RWPE2 (cell line): ENCODE measurements around the gene PACSIN2.

Experiments used
- ATAC-seq: fragments of 200-7000 bp; cut with Tn5 transposase; 3 replicates; pipeline ENCODE4 v1.9.1; 2021; ENCODE audit warnings: low read depth
- DNase-seq: peaks from one replicate; pipeline ENCODE4 v3.0.0-alpha.2; 2020; ENCODE audit warnings: low spot score
- H3K27ac ChIP-seq: fragments of 450-650 bp; 2 replicates; pipeline ENCODE4 v1.5.1; 2017; ENCODE audit warnings: mild to moderate bottlenecking; ENCODE audit not compliant: poor library complexity, severe bottlenecking
- H3K27me3 ChIP-seq: fragments of 250-450 bp; sonication (Bioruptor Pico); 2 replicates; pipeline ENCODE4 v1.5.1; 2021; ENCODE audit warnings: mild to moderate bottlenecking, moderate library complexity; ENCODE audit not compliant: insufficient read depth, poor library complexity, severe bottlenecking
- H3K36me3 ChIP-seq: fragments of 250-450 bp; sonication (Bioruptor Pico); 2 replicates; pipeline ENCODE4 v1.5.1; 2020; ENCODE audit warnings: low read depth, mild to moderate bottlenecking, moderate library complexity
- H3K4me1 ChIP-seq: fragments of 250-450 bp; sonication (Bioruptor Pico); 2 replicates; pipeline ENCODE4 v1.5.1; 2021; ENCODE audit warnings: mild to moderate bottlenecking, moderate library complexity; ENCODE audit not compliant: insufficient read depth, poor library complexity, severe bottlenecking
- H3K4me3 ChIP-seq: fragments of 250-450 bp; sonication (Bioruptor Pico); 2 replicates; pipeline ENCODE4 v1.5.1; 2021; ENCODE audit warnings: mild to moderate bottlenecking, moderate library complexity; ENCODE audit not compliant: severe bottlenecking
- H3K9me3 ChIP-seq: fragments of 250-450 bp; sonication (Bioruptor Pico); 2 replicates; pipeline ENCODE4 v1.5.1; 2021; ENCODE audit warnings: mild to moderate bottlenecking, moderate library complexity; ENCODE audit not compliant: severe bottlenecking
- TF ChIP-seq, protein P1 (sequence below): fragments of 450-650 bp; IDR thresholded peaks from one replicate; pipeline ENCODE4 v1.5.1; 2017; ENCODE audit warnings: mild to moderate bottlenecking, moderate library complexity; ENCODE audit not compliant: poor library complexity, severe bottlenecking

The PACSIN2 gene

DNA sequence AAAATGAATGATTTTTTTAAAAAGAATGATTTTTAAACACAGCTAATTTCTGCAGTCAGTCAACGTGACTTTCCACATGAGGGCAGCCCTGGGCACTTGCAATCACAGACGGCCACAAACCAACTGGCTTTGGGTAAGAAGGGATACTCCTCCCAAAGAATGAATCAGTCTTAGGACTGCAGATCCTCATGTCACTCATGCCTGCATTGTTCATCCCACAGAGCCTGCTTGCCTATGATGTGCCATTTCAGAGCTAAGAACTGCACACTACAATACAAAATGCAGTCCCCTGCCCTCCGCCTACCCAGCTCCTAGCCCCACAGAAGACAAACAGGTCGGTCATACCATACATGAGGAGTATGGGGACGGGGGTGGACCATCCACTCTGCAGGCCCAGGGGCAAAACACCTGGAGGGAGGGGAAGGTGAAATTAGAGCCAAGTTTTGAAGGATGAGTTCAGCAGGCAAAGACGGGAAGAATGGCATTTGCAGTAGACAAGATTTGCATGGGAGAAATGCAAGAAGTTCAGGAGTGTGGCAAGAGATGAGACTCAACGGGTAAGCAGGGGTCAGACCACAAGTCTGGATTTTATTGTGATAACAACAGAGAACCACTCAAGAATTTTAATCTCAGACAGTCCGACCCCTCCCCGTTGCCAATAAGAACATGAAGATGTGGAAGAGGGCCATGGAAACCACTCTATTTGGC lies 24.7 kb downstream of the PACSIN2 start:
- peaks cover 37% of the 10 kb centered on the region for H3K4me1 ChIP-seq
- H3K36me3 ChIP-seq, result 0 out of 2 replicates have a peak, but pooled peaks cover 5% of the 10 kb centered on the region
- DNase-seq (peak; percentile 81), ATAC-seq (peak; percentile 81)
- TF ChIP-seq, protein P1, sequence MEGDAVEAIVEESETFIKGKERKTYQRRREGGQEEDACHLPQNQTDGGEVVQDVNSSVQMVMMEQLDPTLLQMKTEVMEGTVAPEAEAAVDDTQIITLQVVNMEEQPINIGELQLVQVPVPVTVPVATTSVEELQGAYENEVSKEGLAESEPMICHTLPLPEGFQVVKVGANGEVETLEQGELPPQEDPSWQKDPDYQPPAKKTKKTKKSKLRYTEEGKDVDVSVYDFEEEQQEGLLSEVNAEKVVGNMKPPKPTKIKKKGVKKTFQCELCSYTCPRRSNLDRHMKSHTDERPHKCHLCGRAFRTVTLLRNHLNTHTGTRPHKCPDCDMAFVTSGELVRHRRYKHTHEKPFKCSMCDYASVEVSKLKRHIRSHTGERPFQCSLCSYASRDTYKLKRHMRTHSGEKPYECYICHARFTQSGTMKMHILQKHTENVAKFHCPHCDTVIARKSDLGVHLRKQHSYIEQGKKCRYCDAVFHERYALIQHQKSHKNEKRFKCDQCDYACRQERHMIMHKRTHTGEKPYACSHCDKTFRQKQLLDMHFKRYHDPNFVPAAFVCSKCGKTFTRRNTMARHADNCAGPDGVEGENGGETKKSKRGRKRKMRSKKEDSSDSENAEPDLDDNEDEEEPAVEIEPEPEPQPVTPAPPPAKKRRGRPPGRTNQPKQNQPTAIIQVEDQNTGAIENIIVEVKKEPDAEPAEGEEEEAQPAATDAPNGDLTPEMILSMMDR, result peak; percentile 82
- no peak overlapping the region for H3K4me3 ChIP-seq
- H3K27me3 ChIP-seq, result no peaks in the 10 kb centered on the region
- H3K9me3 ChIP-seq, result no peaks in the 10 kb centered on the region
- H3K27ac ChIP-seq, result peak overlapping the region; percentile 93

DNA sequence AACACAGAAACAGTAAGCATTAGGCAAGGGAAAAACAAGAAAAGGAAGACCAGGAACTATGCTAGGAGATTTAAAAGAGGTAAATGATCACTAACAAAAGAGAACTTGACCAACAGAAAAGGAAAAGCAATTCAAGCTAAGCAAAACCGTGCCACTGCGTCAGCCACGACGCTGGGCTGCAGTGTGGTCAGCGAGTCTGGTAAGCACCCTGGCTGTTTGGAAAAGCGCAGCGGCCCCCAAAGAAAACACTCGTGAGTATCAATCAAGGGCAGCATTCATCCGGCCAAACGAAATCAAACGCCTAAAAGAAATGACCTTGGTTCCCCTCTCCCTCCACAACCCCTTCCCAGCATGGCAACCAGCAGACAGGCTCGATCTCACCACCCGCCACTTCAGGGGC lies 28.8 kb downstream of the PACSIN2 start:
- TF ChIP-seq, protein P1, result no peak
- Histone ChIP-seq H3K36me3 (0 out of 2 replicates have a peak, but pooled peaks cover 5% of the 10 kb centered on the region), H3K4me1 (peaks cover 10% of the 10 kb centered on the region), H3K9me3 (no peaks in the 10 kb centered on the region), H3K27ac (no peak overlapping the region), H3K4me3 (no peak overlapping the region), H3K27me3 (no peaks in the 10 kb centered on the region)
- DNase-seq (no peak), ATAC-seq (no peak)

DNA sequence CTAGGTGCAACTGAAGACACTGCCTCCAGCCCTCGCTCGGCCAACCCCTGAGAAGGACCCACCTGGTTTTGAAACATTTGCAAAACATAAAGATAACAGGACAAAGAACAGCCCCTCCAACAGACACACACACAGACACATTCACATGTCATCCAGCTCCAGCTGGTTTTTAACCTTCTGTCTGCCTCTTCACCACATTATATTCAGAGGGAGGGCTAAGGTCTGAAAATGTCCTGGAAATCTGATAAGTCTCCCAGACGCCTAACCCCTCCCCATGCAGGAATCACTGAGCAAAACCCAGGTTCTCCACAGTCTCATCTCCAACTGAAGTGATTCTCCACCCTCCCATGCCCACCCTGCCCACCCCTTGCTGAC lies 29.4 kb downstream of the PACSIN2 start:
- Histone ChIP-seq H3K4me1 (peaks cover 4% of the 10 kb centered on the region), H3K27ac (no peak overlapping the region)
- TF ChIP-seq, protein P1, result no peak

DNA sequence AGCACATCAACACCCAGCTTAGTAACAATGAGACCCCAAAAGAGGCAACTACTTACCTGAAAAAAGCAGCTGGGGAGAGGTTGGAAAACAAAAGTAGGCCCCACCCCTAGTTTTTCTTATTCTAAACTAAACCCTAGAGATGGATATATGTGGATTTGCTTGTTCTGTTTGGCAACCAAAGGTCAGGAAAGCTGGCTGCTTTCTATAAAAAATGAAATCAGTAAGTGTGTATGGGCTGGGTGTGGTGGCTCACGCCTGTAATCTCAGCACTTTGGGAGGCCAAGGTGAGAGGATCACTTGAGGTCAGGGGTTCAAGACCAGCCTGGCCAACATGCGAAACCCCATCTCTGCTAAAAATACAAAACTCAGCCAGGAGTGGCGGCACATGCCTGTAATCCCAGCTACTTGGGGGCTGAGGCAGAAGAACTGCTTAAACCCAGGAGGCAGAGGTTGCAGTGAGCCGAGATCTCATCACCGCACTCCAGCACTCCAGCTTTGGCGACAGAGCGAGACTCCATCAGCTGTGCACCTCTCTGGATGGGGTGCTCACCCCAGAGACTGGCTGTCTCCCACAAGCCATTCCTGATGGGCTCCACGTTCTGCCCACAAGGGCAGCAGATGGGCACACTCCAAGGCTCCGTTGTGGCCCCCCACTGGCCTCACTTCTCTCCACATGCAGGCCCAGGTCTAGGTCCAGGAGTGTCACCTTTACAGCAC lies 30.0 kb downstream of the PACSIN2 start:
- no peaks in the 10 kb centered on the region for H3K4me1 ChIP-seq
- H3K27me3 ChIP-seq, result no peaks in the 10 kb centered on the region
- 0 out of 2 replicates have a peak, but pooled peaks cover 5% of the 10 kb centered on the region for H3K36me3 ChIP-seq
- H3K27ac ChIP-seq, result peak overlapping the region; percentile 15
- H3K9me3 ChIP-seq, result no peaks in the 10 kb centered on the region
- ATAC-seq, result no peak
- TF ChIP-seq, protein P1, result no peak
- no peak for DNase-seq
- H3K4me3 ChIP-seq, result no peak overlapping the region

More for the DNA sequence above, 29.4 kb downstream of the PACSIN2 start:
- 0 out of 2 replicates have a peak, but pooled peaks cover 5% of the 10 kb centered on the region for H3K36me3 ChIP-seq
- no peaks in the 10 kb centered on the region for H3K27me3 ChIP-seq
- no peak overlapping the region for H3K4me3 ChIP-seq
- DNase-seq (no peak), ATAC-seq (no peak)
- no peaks in the 10 kb centered on the region for H3K9me3 ChIP-seq
